WI38 (cell line): ENCODE measurements around the gene UFSP1.
A peak's percentile ranks its signal among the peaks of the same experiment; 100 is the strongest.

Experiments used
- H3K4me3 ChIP-seq: 2 replicates; pipeline ENCODE4 v1.5.1; 2011; ENCODE audit warnings: low read depth, mild to moderate bottlenecking, control low read depth, low read length
- TF ChIP-seq, protein P1 (sequence below): IDR thresholded peaks from 2 replicates; pipeline ENCODE4 v1.5.1; 2012; ENCODE audit warnings: low read depth, mild to moderate bottlenecking, control low read depth, low read length

UFSP1 gene

GRCh38 chr7:100881136-100881535 is 8.4 kb downstream of the UFSP1 start:
- TF ChIP-seq, protein P1, sequence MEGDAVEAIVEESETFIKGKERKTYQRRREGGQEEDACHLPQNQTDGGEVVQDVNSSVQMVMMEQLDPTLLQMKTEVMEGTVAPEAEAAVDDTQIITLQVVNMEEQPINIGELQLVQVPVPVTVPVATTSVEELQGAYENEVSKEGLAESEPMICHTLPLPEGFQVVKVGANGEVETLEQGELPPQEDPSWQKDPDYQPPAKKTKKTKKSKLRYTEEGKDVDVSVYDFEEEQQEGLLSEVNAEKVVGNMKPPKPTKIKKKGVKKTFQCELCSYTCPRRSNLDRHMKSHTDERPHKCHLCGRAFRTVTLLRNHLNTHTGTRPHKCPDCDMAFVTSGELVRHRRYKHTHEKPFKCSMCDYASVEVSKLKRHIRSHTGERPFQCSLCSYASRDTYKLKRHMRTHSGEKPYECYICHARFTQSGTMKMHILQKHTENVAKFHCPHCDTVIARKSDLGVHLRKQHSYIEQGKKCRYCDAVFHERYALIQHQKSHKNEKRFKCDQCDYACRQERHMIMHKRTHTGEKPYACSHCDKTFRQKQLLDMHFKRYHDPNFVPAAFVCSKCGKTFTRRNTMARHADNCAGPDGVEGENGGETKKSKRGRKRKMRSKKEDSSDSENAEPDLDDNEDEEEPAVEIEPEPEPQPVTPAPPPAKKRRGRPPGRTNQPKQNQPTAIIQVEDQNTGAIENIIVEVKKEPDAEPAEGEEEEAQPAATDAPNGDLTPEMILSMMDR, result no peak
- no peak overlapping the region for H3K4me3 ChIP-seq

- TF ChIP-seq, protein P1, result no peak
These were observed 8.9 kb downstream of the UFSP1 start for GRCh38 chr7:100880645-100881044.

GRCh38 chr7:100879685-100880261 is 9.7 kb downstream of the UFSP1 start:
- TF ChIP-seq, protein P1, result no peak
- no peak overlapping the region for H3K4me3 ChIP-seq

More at GRCh38 chr7:100880645-100881044, 8.9 kb downstream of the UFSP1 start:
- H3K4me3 ChIP-seq, result no peak overlapping the region

DNA sequence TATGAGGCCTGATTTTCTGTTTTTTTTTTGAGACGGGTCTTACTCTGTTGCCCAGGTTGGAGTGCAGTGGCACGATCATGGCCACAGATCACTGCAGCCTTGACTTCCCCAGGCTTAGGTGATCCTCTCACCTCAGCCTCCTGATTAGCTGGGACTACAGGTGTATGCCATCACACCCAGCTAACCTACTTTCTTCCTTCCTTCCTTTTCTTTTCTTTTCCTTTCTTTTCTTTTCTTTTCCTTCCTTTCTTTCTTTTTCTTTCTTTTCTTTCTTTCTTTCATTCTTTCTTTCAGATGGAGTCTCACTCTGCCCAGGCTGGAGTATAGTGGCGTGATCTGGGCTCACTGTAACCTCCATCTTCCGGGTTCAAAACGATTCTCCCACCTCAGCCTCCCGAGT is 10.8 kb downstream of the UFSP1 start:
- TF ChIP-seq, protein P1, result no peak
- H3K4me3 ChIP-seq, result no peak overlapping the region

- TF ChIP-seq, protein P1, result no peak
- no peak overlapping the region for H3K4me3 ChIP-seq
These were observed 11.5 kb downstream of the UFSP1 start for GRCh38 chr7:100878013-100878412.

DNA sequence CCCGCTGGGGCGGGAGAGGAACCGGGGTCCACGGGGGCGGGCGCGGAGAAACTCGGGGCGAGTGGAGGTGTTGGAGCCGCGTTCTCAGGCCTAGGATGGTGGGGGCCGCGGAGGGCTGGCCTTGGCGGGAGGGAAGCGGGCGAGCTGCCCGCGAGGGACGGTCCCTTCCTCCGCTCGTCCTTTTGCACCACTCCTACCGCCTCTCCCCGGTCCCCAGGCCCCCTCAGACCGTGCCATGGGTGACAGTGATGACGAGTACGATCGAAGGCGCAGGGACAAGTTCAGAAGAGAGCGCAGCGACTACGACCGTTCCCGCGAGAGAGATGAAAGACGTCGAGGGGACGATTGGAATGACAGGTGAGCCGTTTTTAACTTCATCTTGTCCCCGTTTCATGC is 14.2 kb downstream of the UFSP1 start:
- H3K4me3 ChIP-seq, result peak overlapping the region; percentile 93

More for the DNA sequence above, 14.2 kb downstream of the UFSP1 start:
- TF ChIP-seq, protein P1, result no peak
